Measurements from ENCODE around the gene SURF4. TPM values are rescaled to one million over a fixed set of nuclear protein-coding genes. Genes with fewer than 3 reads are reported as not detected.
A peak's percentile ranks its signal among the peaks of the same experiment; 100 is the strongest.
"Not testable (repeated sequence)": the region's sequence is repeated elsewhere in the genome, so short reads cannot be mapped to it uniquely, and the experiment has no call there.

SURF4 gene
- total RNA-seq, 1 experiment from 2014 or later, result 134 TPM

DNA sequence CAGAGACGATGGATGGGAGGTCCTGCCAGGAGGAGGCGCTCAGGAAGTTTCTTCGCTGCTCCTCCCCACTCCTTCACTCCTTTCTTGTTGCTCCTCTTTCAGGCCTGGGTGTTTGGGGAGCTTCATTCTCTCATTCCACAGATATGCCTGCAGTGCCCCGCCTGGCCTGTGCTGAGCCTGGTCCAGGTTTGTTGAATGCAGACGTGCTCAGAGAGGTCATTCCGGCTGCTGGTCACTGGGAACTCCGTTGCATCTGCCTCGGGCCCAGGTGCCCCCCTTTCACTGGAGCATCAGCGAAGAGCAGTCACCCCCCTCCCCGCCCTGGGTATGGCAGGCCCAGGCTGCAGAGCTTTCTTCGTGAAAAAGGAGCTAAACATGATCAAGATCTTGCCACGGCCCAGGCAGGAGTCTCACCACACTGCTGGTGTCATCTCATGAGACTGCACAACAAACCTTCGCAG lies 55.4 kb downstream of the SURF4 start:
- Histone ChIP-seq H3K79me2 (ENCODE audit: insufficient read depth, low read length) (no peaks in the 10 kb centered on the region), H2AFZ (ENCODE audit: low read depth, low read length, poor library complexity, severe bottlenecking) (no peak overlapping the region), H3K4me2 (ENCODE audit: low read length) (no peak overlapping the region), H3K9ac (ENCODE audit: low read length) (no peak overlapping the region), H3K27me3 (ENCODE audit: insufficient read depth, low read length) (no peaks in the 10 kb centered on the region), H3K4me3 (replicated peaks in 1 of 2; ENCODE audit: low read depth in 1 of 2, low read length in 2 of 2) (no peak overlapping the region), H3K9me2 (ENCODE audit: insufficient read depth) (no peaks in the 10 kb centered on the region), H3K36me3 (ENCODE audit: control insufficient read depth in 1 of 2, insufficient read depth in 2 of 2, low read length in 2 of 2) (no peaks in the 10 kb centered on the region), H3K4me1 (ENCODE audit: control insufficient read depth in 1 of 2, insufficient read depth in 2 of 2, low read length in 2 of 2) (no peaks in the 10 kb centered on the region), H3K27ac (ENCODE audit: low read depth, low read length) (no peak overlapping the region), H4K20me1 (ENCODE audit: insufficient read depth) (no peaks in the 10 kb centered on the region), H3K9me3 (ENCODE audit: control insufficient read depth in 1 of 2, insufficient read depth in 1 of 2, low read depth in 1 of 2, low read length in 2 of 2) (no peaks in the 10 kb centered on the region)
- ATAC-seq (peak; percentile 38; the same call in 1 of the 2 replicates), DNase-seq (ENCODE audit: low read depth, low spot score) (no peak)
- ChIA-PET RAD21 (ENCODE audit: low non-redundant PET in 1 of 2, low total read pairs in 2 of 2, uncharacterized antibody in 2 of 2, unreplicated experiment in 2 of 2) (interaction anchor here in 1 of 2 experiments (1.2 kb wide), 1 partner anchor 134 kb away, joined by 3 read pairs; no protein-coding TSS in a partner anchor), POLR2A (no interaction called here), CTCF (interaction anchor here (0.8 kb wide), 1 partner anchor 134 kb away, joined by 3 read pairs; no protein-coding TSS in a partner anchor)
- no TSS peak for BruUV-seq (replicated peaks)
- intact Hi-C loops (cut with micrococcal nuclease), result no loop called here
- TF ChIP-seq, protein P1, sequence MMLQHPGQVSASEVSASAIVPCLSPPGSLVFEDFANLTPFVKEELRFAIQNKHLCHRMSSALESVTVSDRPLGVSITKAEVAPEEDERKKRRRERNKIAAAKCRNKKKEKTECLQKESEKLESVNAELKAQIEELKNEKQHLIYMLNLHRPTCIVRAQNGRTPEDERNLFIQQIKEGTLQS (IDR thresholded peaks at IDR 0.05), result no peak
- TF ChIP-seq, protein P2, sequence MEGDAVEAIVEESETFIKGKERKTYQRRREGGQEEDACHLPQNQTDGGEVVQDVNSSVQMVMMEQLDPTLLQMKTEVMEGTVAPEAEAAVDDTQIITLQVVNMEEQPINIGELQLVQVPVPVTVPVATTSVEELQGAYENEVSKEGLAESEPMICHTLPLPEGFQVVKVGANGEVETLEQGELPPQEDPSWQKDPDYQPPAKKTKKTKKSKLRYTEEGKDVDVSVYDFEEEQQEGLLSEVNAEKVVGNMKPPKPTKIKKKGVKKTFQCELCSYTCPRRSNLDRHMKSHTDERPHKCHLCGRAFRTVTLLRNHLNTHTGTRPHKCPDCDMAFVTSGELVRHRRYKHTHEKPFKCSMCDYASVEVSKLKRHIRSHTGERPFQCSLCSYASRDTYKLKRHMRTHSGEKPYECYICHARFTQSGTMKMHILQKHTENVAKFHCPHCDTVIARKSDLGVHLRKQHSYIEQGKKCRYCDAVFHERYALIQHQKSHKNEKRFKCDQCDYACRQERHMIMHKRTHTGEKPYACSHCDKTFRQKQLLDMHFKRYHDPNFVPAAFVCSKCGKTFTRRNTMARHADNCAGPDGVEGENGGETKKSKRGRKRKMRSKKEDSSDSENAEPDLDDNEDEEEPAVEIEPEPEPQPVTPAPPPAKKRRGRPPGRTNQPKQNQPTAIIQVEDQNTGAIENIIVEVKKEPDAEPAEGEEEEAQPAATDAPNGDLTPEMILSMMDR (IDR thresholded peaks at IDR 0.05 in 2 of 3, conservative IDR thresholded peaks at IDR 0.05 in 1 of 3; ENCODE audit: borderline replicate concordance in 1 of 3, insufficient read depth in 1 of 3, low read depth in 2 of 3, low read length in 2 of 3), result no peak; a peak in 1 of 6 replicates

- H3K36me3 ChIP-seq (ENCODE audit: control insufficient read depth in 1 of 2, insufficient read depth in 2 of 2, low read length in 2 of 2); H3K4me2 ChIP-seq (ENCODE audit: low read length); RAD21 ChIA-PET (ENCODE audit: low non-redundant PET in 1 of 2, low total read pairs in 2 of 2, uncharacterized antibody in 2 of 2, unreplicated experiment in 2 of 2); H3K4me1 ChIP-seq (ENCODE audit: control insufficient read depth in 1 of 2, insufficient read depth in 2 of 2, low read length in 2 of 2); H3K9me3 ChIP-seq (ENCODE audit: control insufficient read depth in 1 of 2, insufficient read depth in 1 of 2, low read depth in 1 of 2, low read length in 2 of 2); ATAC-seq; CTCF ChIA-PET; intact Hi-C loops (cut with micrococcal nuclease); POLR2A ChIA-PET; H3K9me2 ChIP-seq (ENCODE audit: insufficient read depth); H4K20me1 ChIP-seq (ENCODE audit: insufficient read depth); H3K4me3 ChIP-seq (replicated peaks in 1 of 2; ENCODE audit: low read depth in 1 of 2, low read length in 2 of 2); BruUV-seq (replicated peaks); H3K9ac ChIP-seq (ENCODE audit: low read length); DNase-seq (ENCODE audit: low read depth, low spot score); H3K27ac ChIP-seq (ENCODE audit: low read depth, low read length); H2AFZ ChIP-seq (ENCODE audit: low read depth, low read length, poor library complexity, severe bottlenecking); H3K27me3 ChIP-seq (ENCODE audit: insufficient read depth, low read length); H3K79me2 ChIP-seq (ENCODE audit: insufficient read depth, low read length): not testable (repeated sequence)
These were observed 58.3 kb downstream of the SURF4 start for GRCh38 chr9:133317551-133317950.

All from HCT116 (cell line).